ENCODE results near the gene ZNF99. TPM values are rescaled to one million over a fixed set of nuclear protein-coding genes. Genes with fewer than 3 reads are reported as not detected.

The ZNF99 gene
- total RNA-seq, 2 experiments from 2014 or later: not detected

GRCh38 chr19:22814124-22814523 is 30.2 kb upstream of the ZNF99 start:
- H3K9me3 Mint-ChIP-seq: peaks cover 25% of the 10 kb centered on the region
- no peaks in the 10 kb centered on the region for H3K36me3 ChIP-seq (ENCODE audit: insufficient read depth, low read length)

GRCh38 chr19:22807061-22807835 is 23.3 kb upstream of the ZNF99 start:
- H3K4me3 ChIP-seq (ENCODE audit: low read length): no peak overlapping the region
- H3K36me3 ChIP-seq (ENCODE audit: insufficient read depth, low read length): no peaks in the 10 kb centered on the region
- Mint-ChIP-seq H3K27me3 (no peaks in the 10 kb centered on the region), H3K9me3 (peaks cover 16% of the 10 kb centered on the region), H3K4me1 (ENCODE audit: low read depth) (no peaks in the 10 kb centered on the region), H3K27ac (no peak overlapping the region), H3K36me3 (ENCODE audit: low read depth) (peaks cover 6% of the 10 kb centered on the region), H3K4me3 (no peak overlapping the region)
- peaks cover under 1 to 57% of the 10 kb centered on the region in 2 experiments for H3K9me3 ChIP-seq (ENCODE audit: control insufficient read depth in 1 of 2, insufficient read depth in 1 of 2, low read length in 2 of 2)
- POLR2A ChIA-PET: no interaction called here
- no peaks in the 10 kb centered on the region for H3K4me1 ChIP-seq (ENCODE audit: insufficient read depth, low read length)
- H3K27ac ChIP-seq (ENCODE audit: low read depth in 1 of 2, low read length in 2 of 2): no peak overlapping the region
- H3K27me3 ChIP-seq (ENCODE audit: control insufficient read depth in 1 of 2, insufficient read depth in 2 of 2, low read length in 2 of 2): no peaks in the 10 kb centered on the region
- CTCF ChIA-PET: no interaction called here
- DNase-seq (no peak), ATAC-seq (ENCODE audit: poor library complexity) (no peak)
- intact Hi-C loops (cut with DNase I, micrococcal nuclease): no loop called here
- TF ChIP-seq, protein P1, sequence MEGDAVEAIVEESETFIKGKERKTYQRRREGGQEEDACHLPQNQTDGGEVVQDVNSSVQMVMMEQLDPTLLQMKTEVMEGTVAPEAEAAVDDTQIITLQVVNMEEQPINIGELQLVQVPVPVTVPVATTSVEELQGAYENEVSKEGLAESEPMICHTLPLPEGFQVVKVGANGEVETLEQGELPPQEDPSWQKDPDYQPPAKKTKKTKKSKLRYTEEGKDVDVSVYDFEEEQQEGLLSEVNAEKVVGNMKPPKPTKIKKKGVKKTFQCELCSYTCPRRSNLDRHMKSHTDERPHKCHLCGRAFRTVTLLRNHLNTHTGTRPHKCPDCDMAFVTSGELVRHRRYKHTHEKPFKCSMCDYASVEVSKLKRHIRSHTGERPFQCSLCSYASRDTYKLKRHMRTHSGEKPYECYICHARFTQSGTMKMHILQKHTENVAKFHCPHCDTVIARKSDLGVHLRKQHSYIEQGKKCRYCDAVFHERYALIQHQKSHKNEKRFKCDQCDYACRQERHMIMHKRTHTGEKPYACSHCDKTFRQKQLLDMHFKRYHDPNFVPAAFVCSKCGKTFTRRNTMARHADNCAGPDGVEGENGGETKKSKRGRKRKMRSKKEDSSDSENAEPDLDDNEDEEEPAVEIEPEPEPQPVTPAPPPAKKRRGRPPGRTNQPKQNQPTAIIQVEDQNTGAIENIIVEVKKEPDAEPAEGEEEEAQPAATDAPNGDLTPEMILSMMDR (IDR thresholded peaks at IDR 0.05): no peak

More at GRCh38 chr19:22814124-22814523, 30.2 kb upstream of the ZNF99 start:
- ChIA-PET CTCF (no interaction called here), POLR2A (no interaction called here)
- Mint-ChIP-seq H3K27me3 (no peaks in the 10 kb centered on the region), H3K4me3 (no peak overlapping the region), H3K27ac (no peak overlapping the region), H3K36me3 (ENCODE audit: low read depth) (no peaks in the 10 kb centered on the region), H3K4me1 (ENCODE audit: low read depth) (no peaks in the 10 kb centered on the region)
- H3K27ac ChIP-seq (ENCODE audit: low read depth in 1 of 2, low read length in 2 of 2): no peak overlapping the region
- no peak for ATAC-seq (ENCODE audit: poor library complexity)
- H3K27me3 ChIP-seq (ENCODE audit: control insufficient read depth in 1 of 2, insufficient read depth in 2 of 2, low read length in 2 of 2): no peaks in the 10 kb centered on the region
- TF ChIP-seq, protein P1 (IDR thresholded peaks at IDR 0.05): no peak
- H3K9me3 ChIP-seq (ENCODE audit: control insufficient read depth in 1 of 2, insufficient read depth in 1 of 2, low read length in 2 of 2): peaks cover 12 to 14% of the 10 kb centered on the region in 2 experiments
- no peak overlapping the region for H3K4me3 ChIP-seq (ENCODE audit: low read length)
- intact Hi-C loops (cut with DNase I, micrococcal nuclease): no loop called here
- no peak for DNase-seq
- H3K4me1 ChIP-seq (ENCODE audit: insufficient read depth, low read length): no peaks in the 10 kb centered on the region

DNA sequence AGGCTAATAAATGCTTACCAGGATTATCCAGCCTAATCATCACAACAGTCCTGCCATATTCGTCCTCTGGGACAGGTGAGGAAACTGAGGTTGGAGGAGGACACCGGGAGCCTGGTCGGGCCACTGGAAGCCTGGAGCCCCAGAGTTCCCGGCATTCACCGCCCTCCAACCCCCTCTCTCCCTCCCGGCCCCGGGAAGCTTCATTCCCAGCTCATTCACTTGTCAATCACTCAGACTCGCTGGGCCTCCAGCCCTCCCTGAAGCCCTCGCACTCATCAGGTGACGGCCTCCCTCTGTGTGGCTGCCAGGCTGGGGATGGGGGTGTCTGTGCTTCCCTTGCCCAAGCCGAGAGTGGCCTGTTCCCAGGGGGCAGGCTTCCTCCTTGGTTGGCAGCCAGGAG is 22.5 kb upstream of the ZNF99 start:
- no peaks in the 10 kb centered on the region for H3K36me3 ChIP-seq (ENCODE audit: insufficient read depth, low read length)
- intact Hi-C loops (cut with DNase I, micrococcal nuclease): no loop called here
- Mint-ChIP-seq H3K4me3 (no peak overlapping the region), H3K27ac (no peak overlapping the region), H3K36me3 (ENCODE audit: low read depth) (peaks cover 6% of the 10 kb centered on the region), H3K9me3 (peaks cover 16% of the 10 kb centered on the region), H3K4me1 (ENCODE audit: low read depth) (no peaks in the 10 kb centered on the region), H3K27me3 (no peaks in the 10 kb centered on the region)
- H3K4me1 ChIP-seq (ENCODE audit: insufficient read depth, low read length): no peaks in the 10 kb centered on the region
- TF ChIP-seq, protein P1 (IDR thresholded peaks at IDR 0.05): no peak
- no peaks in the 10 kb centered on the region for H3K27me3 ChIP-seq (ENCODE audit: control insufficient read depth in 1 of 2, insufficient read depth in 2 of 2, low read length in 2 of 2)
- peaks cover 5 to 60% of the 10 kb centered on the region in 2 experiments for H3K9me3 ChIP-seq (ENCODE audit: control insufficient read depth in 1 of 2, insufficient read depth in 1 of 2, low read length in 2 of 2)
- H3K4me3 ChIP-seq (ENCODE audit: low read length): no peak overlapping the region
- DNase-seq (no peak), ATAC-seq (ENCODE audit: poor library complexity) (no peak)
- H3K27ac ChIP-seq (ENCODE audit: low read depth in 1 of 2, low read length in 2 of 2): no peak overlapping the region
- POLR2A ChIA-PET: no interaction called here
- CTCF ChIA-PET: no interaction called here

Data from CD4-positive, alpha-beta T cell (primary cell).